Stimulated activated CD8-positive, alpha-beta memory T cell treated with anti-CD3 and anti-CD28 coated beads, Interleukin-15, amount 100 ng/mL, for 24 hours (primary cell): ENCODE measurements around the gene PAPPA.

Source experiments
- DNase-seq: peaks from one replicate; pipeline ENCODE4 v3.0.0-alpha.2; 2020; ENCODE audit warnings: low read depth

PAPPA gene

DNA sequence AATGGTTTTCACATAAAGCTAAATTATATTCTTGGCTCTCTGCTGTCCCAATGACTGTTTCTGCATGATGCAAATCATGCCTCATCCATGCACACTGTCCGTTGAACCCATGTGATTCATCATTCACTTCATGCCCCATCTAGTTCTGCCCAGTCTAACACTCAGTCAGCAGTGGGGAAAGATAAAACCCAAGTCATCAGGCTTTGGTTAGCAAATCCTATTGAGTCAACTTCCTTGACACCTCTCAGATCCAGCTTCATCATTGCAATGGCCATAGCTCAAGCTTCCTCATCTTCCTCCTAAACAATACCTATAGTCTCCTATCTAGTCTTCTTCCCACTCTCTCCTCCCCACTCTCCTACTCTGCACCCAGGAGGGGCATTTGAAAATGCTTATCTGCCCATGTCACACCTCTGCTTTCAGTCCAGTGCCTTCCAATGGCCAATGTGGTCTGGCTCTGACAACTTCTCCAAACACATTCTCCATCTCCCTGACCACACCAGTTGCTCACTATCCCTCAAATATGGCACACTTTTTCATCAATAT lies 267.5 kb downstream of the PAPPA start:
- no peak for DNase-seq

DNA sequence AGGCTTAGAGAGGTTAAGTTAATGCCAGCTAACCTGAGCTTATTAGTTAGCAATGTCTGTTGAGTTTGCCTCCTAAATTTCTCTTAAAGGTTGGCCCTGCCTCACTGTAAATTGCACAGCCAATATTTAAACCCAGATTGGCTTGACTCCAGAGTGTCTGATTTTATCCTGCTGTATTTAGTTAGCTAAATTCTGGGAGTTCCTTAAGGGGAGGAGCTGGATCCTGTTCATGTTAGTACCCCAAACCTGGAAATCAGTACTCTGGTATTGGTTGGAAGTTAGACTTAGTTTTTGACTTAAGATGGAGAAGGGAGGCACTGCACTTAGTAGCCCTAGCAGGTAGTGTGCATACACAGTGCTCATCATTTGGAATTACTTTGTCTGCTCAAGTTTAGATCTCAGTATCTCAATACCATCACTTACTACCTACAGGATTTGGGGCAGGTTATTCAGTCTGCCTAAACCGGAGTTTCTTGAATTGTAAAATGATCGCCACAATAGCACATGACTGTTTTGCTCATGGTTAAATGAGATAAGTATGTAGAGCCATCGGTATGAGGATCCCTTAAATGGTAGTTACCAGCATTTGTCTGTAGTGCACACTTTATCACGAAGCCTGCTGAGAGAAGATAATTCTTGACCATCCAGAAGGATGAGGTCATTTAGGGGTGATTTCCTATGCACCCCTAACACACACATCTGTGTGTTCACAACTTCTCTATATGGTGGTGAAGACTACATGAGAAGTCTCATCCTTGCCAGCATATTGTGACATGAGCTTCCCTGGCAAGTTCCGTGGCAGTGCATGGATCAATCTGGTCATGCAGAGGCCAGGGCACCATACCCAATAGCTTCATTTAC lies 268.8 kb downstream of the PAPPA start:
- DNase-seq, result no peak

- DNase-seq, result no peak
Measured at GRCh38 chr9:116423149-116423548, 269.6 kb downstream of the PAPPA start.

GRCh38 chr9:116425244-116425643 lies 271.7 kb downstream of the PAPPA start:
- DNase-seq, result no peak

DNA sequence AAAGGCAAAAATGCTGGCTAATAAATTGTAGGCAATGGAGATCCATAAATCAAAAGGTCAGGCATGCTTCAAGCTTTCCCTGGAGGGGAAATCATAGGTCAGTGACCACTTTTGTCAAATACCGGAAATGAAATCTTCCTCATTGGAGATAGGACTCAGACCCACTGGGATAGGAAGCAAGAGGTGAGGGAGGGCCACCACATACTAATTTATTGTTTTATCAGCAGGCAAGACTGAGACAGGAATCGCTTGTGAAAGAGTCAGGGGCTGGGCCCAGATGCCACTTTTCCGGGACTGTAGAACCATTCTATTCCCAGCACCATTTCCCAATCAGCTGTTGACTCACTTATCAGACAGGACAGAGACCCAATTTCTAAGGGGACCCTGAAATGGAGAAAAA lies 277.3 kb downstream of the PAPPA start:
- no peak for DNase-seq

DNA sequence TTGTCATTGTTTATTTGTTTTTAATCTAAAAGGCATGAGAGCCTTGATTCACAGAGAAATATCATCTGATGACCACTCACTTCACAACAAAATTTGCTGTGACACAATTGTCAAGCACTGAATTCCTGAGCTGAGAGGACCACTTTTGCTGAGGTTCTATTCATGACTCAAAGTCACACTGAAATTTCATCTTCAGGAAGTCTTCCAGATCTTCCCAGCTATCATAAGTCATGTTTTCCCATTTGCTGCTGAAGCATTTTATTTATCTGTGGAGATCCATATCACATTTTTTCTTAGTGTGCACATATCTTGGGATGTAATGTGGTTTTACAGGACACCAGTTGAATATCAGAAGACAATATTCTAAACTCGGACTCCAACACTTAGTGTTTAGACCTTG lies 278.5 kb downstream of the PAPPA start:
- no peak for DNase-seq

DNA sequence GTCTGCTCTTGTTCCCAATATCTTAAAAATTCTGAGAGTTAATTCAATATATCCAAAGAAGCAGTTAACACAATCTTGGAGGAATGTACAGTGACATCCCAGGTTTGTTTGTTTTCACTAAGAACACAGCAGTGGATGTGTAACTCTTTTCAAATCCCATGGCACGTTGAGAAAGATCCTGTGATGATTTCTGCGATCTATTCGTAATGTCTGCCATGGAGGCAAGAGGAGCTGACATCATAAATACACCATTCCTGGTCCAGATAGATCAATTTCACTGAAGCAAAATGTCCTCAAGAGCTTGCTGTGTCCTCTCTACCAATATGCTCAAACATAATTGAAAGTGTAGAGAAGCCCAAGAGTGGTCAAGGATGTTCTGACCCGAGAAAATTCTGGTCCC lies 280.7 kb downstream of the PAPPA start:
- no peak for DNase-seq

GRCh38 chr9:116435706-116436105 lies 282.1 kb downstream of the PAPPA start:
- DNase-seq, result no peak

- no peak for DNase-seq
Measured at GRCh38 chr9:116436121-116436520, 282.5 kb downstream of the PAPPA start.

DNA sequence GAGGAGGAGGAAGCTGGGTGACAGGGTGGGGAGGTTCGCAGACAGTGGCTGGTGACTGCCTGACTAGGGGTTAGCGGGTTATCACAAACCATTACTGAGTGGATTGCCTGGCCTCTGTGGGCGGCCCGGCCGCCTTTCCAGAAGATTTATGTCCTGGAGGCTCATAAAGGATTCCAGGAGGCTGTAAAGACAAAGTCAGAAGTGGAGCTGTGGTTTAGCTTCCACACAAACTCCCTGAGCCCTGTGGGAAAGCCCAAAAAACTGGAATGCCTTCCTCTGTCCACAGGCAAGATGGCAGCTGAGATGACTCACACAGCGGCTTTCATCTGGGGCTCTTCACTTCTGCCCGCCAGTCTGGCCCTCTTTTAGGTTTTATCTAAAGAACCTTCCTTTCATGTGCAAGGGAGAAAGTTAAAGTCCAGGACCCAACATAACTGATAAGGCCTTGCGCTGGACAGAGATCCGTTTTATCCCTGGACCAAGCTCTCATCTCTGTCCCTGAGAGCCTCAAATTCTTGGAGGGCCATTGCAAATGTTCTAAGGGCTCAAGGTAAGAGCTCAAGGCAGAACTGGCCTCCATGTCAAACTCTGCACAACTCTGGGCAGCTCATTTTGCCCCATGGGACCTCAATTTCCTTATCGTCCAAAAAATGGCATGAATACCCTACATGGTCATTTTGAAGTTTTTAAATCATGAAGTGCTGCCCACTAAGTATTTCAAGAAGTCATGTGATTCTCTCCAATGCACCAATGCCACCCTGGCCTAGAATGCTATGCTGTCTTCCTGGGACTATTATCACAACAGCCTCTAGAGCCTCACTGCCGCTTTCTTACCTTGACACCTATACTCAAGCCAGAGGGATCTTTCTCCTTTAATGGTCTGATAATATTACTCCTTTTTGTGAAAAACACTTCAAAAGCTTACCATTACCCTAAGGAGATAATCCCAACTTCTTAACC lies 284.1 kb downstream of the PAPPA start:
- no peak for DNase-seq

GRCh38 chr9:116442528-116442927 lies 288.9 kb downstream of the PAPPA start:
- no peak for DNase-seq

DNA sequence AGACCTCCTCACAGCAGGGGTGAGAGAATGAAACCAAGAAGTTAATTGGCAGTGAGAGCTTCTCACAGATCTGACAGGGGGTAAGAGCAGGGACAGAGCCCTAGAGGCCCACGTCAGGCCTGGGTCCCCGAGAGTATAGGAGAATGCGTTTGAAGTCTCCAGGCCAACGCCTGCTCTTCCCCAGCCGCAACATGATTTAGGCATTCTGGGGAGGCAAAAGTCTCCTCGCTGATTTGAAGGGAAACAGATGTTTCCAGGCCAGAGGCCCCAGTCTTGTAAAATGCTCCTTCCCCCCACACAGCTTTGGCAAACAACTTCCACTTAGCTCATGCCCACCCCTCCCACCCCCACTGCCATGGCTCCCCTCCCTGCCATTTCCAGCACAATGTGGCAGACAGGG lies 294.3 kb downstream of the PAPPA start:
- DNase-seq, result no peak

DNA sequence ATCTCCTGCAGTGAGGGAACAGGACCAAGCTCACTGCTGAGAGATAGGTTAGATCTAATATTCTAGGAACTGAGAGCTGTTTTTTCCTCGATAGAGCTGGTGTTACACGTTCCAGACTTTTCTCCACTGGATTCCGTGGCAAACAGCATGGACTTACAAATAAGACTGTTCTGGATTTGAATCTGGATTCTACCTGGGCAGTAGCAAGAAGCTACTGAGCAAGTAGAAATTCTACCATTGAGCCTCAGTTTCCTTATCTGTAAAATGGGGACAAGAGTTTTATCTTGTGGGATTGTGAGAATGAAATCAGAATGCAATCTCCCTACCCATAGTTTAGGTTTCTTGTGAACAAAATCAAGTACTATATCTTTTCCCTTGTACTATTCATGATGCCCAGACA lies 294.8 kb downstream of the PAPPA start:
- no peak for DNase-seq

GRCh38 chr9:116449949-116450348 lies 296.4 kb downstream of the PAPPA start:
- no peak for DNase-seq

- no peak for DNase-seq
Measured at GRCh38 chr9:116450378-116451139, 297.0 kb downstream of the PAPPA start.

GRCh38 chr9:116451500-116452115 lies 298.0 kb downstream of the PAPPA start:
- no peak for DNase-seq
